NCI-H2171 (cell line): ENCODE results near the gene ZNF429.
"Not testable (repeated sequence)": the region's sequence is repeated elsewhere in the genome, so short reads cannot be mapped to it uniquely, and the experiment has no call there.

ENCODE experiments used
- DNase-seq: peaks from one replicate; lab custom pipeline; 2025; lab: John Stamatoyannopoulos, UW

Gene ZNF429

DNA sequence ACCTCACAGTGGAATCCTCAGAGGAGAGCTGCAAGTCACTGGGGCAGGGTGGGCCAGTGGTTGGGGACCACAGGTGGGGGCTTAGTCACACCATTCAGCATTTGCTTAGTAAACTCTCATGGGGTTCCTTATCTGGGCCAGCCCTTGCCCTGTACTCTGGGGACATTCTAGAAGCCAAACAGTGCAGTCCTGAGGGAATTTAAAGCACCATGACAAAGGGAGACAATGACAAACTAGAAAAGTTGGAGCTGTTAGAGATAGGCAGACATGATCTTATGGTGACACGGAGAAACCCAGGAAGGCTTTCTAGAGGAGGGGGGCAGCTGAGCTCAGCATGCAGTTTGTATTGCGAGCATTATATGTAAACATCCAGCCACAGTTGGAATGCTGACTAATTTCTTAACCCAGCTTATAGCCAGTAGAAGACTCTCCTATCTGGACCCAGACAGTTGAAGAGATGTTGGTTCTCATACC lies 87.6 kb downstream of the ZNF429 start:
- no peak for DNase-seq

DNA sequence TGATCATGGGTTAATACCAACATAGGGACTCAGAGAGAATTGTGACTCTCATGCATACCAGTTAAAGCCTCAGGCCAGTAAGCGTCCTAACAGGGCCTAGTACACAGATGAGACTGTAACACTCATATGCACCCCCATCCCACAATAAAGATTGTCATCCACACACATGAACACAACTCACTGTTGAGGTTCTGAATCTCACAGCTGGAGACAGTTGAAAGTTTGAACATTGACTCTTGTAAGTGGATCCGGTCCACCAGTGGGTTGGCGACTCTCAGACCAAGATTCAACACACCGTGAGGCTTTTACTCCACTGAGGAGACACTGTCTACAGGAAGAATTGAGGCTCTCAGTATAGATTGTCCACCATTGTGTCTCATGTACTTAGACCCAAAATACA lies 88.1 kb downstream of the ZNF429 start:
- no peak for DNase-seq

DNA sequence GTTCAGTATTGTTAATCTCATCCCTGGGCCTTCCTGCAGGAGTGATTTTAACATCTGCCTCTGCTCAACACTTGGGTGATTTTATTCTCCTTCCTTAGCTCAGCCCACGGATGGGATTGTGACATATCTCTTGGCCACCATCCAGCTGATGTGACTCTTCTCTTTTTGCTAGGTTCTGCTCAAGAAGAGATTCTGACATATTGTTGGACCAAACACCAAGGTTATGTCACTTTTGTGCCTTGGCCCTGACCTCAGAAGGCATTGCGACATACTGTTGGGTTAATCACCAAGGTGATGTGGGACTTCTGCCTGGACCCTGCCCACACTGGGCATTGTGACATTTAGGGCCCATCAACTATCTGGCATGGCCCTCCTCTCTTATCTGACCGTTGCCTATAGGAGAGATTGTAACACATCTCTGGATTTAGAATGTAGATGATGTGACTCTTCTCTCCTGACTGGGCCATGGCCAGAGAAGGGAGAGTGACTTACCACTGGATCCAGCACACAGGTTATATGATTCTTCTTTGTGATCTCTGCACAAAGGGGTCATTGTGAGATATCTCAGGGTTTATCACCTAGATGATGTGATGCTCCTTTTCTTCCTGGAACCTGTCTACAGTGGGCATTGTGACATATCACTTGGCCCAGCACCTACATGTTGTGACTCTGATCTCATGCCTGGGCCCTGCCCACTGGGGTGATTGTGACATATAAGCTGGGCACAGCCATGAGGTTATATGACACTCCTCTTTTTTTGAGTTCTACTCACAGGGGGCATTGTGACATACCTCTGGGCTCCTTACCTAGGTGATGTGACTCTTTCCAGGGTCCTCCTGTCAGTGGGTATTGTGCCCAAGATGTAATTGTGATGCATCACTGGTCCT lies 88.8 kb downstream of the ZNF429 start:
- DNase-seq: no peak

DNA sequence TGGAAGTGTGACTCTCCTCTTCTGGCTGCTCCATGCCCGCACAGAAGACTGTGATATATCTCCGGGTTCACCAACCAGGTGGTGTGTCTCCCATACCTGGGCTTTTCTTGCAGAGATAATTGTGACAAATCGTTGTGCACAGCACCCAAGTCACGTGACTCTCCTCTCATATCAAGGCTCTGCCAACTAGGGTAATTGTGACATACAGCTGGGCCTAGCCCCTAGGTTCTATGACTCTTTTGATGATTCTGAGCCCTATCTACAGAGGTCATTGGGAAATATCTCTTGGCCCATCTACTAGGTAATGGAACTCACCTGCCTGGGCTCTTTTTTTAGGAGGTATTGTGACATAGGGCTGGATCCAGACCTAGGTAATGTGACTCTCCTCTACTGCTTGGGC lies 89.8 kb downstream of the ZNF429 start:
- no peak for DNase-seq

DNA sequence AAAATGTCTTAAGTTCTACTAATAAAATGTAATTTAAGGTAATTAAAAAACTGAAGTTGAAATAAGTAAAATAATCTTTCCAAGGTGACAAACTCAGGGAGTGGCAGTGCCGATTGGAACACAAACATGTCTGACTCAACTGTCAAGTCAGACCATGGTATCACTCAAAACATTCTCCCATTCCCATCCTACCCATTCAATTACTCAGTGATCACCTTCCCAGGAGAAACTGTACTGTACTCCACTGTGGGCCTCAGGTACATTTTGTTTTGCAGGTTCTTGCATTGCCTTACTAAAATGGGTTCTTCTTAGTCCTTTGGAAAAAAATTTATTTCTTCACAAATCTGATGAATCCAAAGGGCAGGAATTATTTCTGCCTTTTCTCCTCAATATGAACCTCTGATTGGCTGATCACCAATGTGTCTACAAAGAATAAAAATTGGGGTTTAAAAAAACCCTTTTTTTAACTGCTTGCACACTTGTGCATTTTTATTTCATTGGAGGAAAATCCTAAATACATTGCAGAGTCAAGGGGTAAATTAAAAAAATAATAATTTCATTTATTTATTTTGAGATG lies 96.8 kb downstream of the ZNF429 start:
- no peak for DNase-seq

DNA sequence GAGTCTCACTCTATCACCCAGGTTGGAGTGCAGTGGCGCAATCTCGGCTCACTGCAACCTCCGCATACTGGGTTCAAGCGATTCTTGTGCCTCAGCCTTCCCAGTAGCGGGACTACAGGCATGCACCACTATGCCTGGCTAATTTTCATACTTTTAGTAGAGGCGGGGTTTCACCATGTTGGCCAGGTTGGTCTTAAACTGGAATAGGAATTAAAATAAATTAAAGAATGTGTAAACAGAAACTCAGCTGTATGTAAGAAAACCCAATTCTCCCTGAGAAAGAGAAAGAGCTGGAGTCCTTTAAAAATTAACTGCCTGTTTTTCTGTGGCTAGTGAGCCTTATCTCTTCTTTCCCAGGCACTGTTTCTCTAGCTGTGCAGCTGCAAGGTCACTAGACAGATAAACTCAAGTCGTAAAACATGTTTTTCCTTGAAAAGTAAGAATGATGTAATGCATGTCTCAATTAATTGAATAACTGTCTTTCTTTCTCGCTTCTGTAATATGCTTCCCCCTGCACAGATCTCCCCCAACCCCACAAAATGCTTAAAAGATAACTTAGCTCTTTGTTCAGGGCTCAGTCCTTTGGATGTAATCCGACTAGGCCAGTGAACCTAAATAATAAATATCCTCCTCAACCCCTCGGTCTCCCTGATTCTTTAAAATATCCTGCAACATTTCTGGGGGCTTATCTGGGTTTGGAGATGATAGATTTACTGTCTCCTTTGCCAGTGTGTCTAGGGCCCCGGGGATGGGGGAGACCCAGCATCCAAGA lies 97.4 kb downstream of the ZNF429 start:
- not testable (repeated sequence) for DNase-seq

DNA sequence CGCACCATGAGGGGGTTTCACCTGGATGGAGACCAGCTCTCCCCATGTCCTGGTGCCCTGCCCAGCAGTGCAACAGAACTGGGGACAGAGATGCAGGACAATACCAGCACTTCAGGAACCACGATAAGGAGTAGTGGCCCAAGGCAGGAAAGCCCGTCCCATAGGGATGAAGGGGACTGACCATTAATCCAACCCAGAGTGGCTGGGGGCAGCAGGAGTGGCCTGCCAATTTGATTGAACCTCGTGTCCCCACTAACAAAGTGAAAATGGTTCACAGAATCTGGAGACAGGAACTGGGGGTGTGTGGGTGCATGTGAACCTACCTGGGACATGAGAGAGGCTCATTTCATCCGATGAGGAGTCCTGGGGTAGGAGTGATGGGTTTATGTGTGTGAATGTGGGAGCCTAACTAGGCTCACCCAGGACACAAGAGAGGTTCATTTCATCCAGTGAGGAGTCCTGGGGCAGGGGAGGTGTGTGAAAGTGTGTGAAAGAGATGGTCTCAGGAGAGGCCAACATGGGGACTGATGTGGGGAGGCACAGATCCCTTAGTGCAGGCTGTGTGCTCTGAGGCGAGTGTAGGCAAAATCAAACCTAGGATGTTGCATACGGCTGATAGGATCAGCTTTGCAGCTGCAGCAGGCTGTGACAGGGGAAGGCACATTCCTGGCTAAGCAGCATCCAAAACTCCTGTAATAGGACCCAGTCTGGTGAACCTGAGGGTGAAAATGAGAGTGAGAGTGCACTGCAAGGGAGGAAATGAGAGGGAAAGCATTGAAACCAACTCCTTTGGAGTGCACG lies 98.2 kb downstream of the ZNF429 start:
- DNase-seq: no peak

DNA sequence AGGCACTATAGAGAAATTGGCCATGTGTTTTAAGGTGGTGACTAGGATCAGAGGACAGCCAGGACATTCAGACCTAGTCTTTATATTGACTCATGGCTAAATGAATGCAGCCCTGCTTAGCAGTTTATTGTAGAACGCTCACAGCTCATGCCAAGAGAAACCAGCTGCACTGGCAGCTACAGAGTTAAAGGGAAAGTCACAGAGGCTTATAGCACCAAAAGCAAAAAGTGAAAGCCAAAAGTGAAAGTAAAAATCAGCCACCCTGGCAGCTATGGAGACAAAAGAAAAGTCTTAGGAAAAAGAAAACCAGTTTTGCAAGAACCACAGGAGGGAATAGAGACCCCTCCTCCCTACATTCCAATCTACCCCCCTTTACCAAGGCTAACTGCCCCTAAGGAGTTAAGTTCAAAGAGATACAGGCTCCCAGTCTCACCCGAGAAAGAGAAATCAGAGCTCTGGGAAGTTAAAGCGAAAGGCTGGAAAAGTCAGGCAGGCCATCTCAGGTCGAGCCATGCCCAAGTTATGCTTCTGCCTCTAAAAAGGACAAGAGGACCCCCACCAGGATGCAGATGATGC lies 99.0 kb downstream of the ZNF429 start:
- DNase-seq: no peak
